H9 (cell line): ENCODE results near the gene RBKS. TPM values are rescaled to one million over a fixed set of nuclear protein-coding genes. Genes with fewer than 3 reads are reported as not detected.

Experiments used
- DNase-seq: peaks from one replicate; pipeline ENCODE4 v3.0.0-alpha.2; 2017
- H2AFZ ChIP-seq: one replicate; pipeline ENCODE4 v1.6.1; 2013; ENCODE audit warnings: mild to moderate bottlenecking, low read length, control low read depth, moderate library complexity
- H2AK5ac ChIP-seq: 2 replicates; pipeline ENCODE4 v1.6.1; 2013; ENCODE audit warnings: low read length, control low read depth, mixed read lengths; ENCODE audit not compliant: insufficient read length
- H2BK120ac ChIP-seq: one replicate; pipeline ENCODE4 v1.6.1; 2013; ENCODE audit warnings: low read depth, mild to moderate bottlenecking, low read length, control low read depth, inconsistent platforms; ENCODE audit not compliant: poor library complexity, severe bottlenecking
- H2BK12ac ChIP-seq: 2 replicates; pipeline ENCODE4 v1.6.1; 2013; ENCODE audit warnings: low read length, control low read depth, mixed read lengths, low read depth; ENCODE audit not compliant: insufficient read length
- H2BK15ac ChIP-seq: 2 replicates; pipeline ENCODE4 v1.6.1; 2013; ENCODE audit warnings: low read depth, low read length, control low read depth
- H2BK20ac ChIP-seq: one replicate; pipeline ENCODE4 v1.6.1; 2013; ENCODE audit warnings: low read depth, mild to moderate bottlenecking, low read length, control low read depth, inconsistent platforms; ENCODE audit not compliant: poor library complexity, severe bottlenecking
- H2BK5ac ChIP-seq: 2 replicates; pipeline ENCODE4 v1.6.1; 2013; ENCODE audit warnings: low read length, control low read depth, mixed read lengths; ENCODE audit not compliant: insufficient read length
- H3K14ac ChIP-seq: 2 replicates; pipeline ENCODE4 v1.6.1; 2013; ENCODE audit warnings: low read length, control low read depth; ENCODE audit not compliant: insufficient read depth
- H3K18ac ChIP-seq: 2 replicates; pipeline ENCODE4 v1.6.1; 2013; ENCODE audit warnings: low read depth, mild to moderate bottlenecking, mixed read lengths, low read length, control low read depth; ENCODE audit not compliant: insufficient read length
- H3K23ac ChIP-seq: 2 replicates; pipeline ENCODE4 v1.6.1; 2013; ENCODE audit warnings: low read length, control low read depth, mixed read lengths, low read depth; ENCODE audit not compliant: insufficient read length
- H3K23me2 ChIP-seq: 2 replicates; pipeline ENCODE4 v1.6.1; 2013; ENCODE audit warnings: low read depth, mild to moderate bottlenecking, mixed read lengths, low read length, control low read depth; ENCODE audit not compliant: insufficient read length, poor library complexity, severe bottlenecking
- H3K27ac ChIP-seq: 2 replicates; pipeline ENCODE4 v1.5.1; 2013; ENCODE audit warnings: low read length, control low read depth, mixed read lengths, low read depth; ENCODE audit not compliant: insufficient read length
- H3K27me3 ChIP-seq: 2 replicates; pipeline ENCODE4 v1.6.1; 2013; ENCODE audit warnings: low read length, control low read depth, inconsistent platforms; ENCODE audit not compliant: insufficient read depth
- H3K4ac ChIP-seq: 2 replicates; pipeline ENCODE4 v1.6.1; 2013; ENCODE audit warnings: low read depth, mild to moderate bottlenecking, control low read depth, inconsistent platforms, low read length, moderate library complexity
- H3K4me1 ChIP-seq: 2 replicates; pipeline ENCODE4 v1.6.1; 2013; ENCODE audit warnings: low read length, control low read depth, inconsistent platforms; ENCODE audit not compliant: insufficient read depth
- H3K4me2 ChIP-seq: 2 replicates; pipeline ENCODE4 v1.6.1; 2013; ENCODE audit warnings: low read length, control low read depth, mixed read lengths; ENCODE audit not compliant: insufficient read length, insufficient read depth
- H3K56ac ChIP-seq: 2 replicates; pipeline ENCODE4 v1.6.1; 2013; ENCODE audit warnings: low read depth, mild to moderate bottlenecking, mixed read lengths, low read length, control low read depth; ENCODE audit not compliant: insufficient read length
- H3K79me1 ChIP-seq: 2 replicates; pipeline ENCODE4 v1.6.1; 2013; ENCODE audit warnings: low read depth, mild to moderate bottlenecking, moderate library complexity, low read length, control low read depth, inconsistent platforms; ENCODE audit not compliant: insufficient read depth, poor library complexity, severe bottlenecking
- H3K79me2 ChIP-seq: 2 replicates; pipeline ENCODE4 v1.6.1; 2013; ENCODE audit warnings: low read length, control low read depth, inconsistent platforms; ENCODE audit not compliant: insufficient read depth
- H3K9ac ChIP-seq: 2 replicates; pipeline ENCODE4 v1.6.1; 2013; ENCODE audit warnings: low read length, control low read depth, mixed read lengths; ENCODE audit not compliant: insufficient read length; ENCODE audit errors: extremely low read depth
- H3K9me3 ChIP-seq: one replicate; pipeline ENCODE4 v1.6.1; 2013; ENCODE audit warnings: low read depth, low read length, inconsistent platforms; ENCODE audit not compliant: control insufficient read depth
- H3T11ph ChIP-seq: one replicate; pipeline ENCODE4 v1.6.1; 2013; ENCODE audit warnings: mild to moderate bottlenecking, low read length, control low read depth, inconsistent platforms
- H4K20me1 ChIP-seq: one replicate; pipeline ENCODE4 v1.6.1; 2013; ENCODE audit not compliant: control insufficient read depth, insufficient read length, insufficient read depth
- H4K5ac ChIP-seq: 2 replicates; pipeline ENCODE4 v1.6.1; 2013; ENCODE audit warnings: low read depth, mild to moderate bottlenecking, mixed read lengths, low read length, control low read depth; ENCODE audit not compliant: insufficient read length
- H4K8ac ChIP-seq: replicated peaks from 2 replicates; pipeline ENCODE4 v1.6.1; 2013; ENCODE audit warnings: low read length, control low read depth, mixed read lengths, low read depth; ENCODE audit not compliant: insufficient read length
- H4K91ac ChIP-seq: 2 replicates; pipeline ENCODE4 v1.6.1; 2013; ENCODE audit warnings: low read depth, mild to moderate bottlenecking, moderate library complexity, mixed read lengths, low read length, control low read depth; ENCODE audit not compliant: insufficient read length
- H3K27ac Mint-ChIP-seq, 3 experiments: 2 replicates in 2 of 3; 3 replicates in 1 of 3; pipeline ENCODE4 v1.8.0; 2020 to 2021; ENCODE audit warnings: mixed read lengths in 3 of 3, mild to moderate bottlenecking in 1 of 3, moderate library complexity in 1 of 3
- H3K27me3 Mint-ChIP-seq: 2 replicates; pipeline ENCODE4 v1.8.0; 2021; ENCODE audit warnings: low read depth, mild to moderate bottlenecking, moderate library complexity, mixed read lengths
- H3K36me3 Mint-ChIP-seq, 3 experiments: 2 replicates in 2 of 3; 3 replicates in 1 of 3; pipeline ENCODE4 v1.8.0; 2020 to 2021; ENCODE audit warnings: low read depth in 3 of 3, mixed read lengths in 3 of 3; ENCODE audit not compliant: insufficient read depth in 1 of 3
- H3K4me1 Mint-ChIP-seq, 2 experiments: 2 replicates each; pipeline ENCODE4 v1.8.0; 2020; ENCODE audit warnings: mixed read lengths in 2 of 2
- H3K4me3 Mint-ChIP-seq, 2 experiments: 2 replicates in 1 of 2; 3 replicates in 1 of 2; pipeline ENCODE4 v1.8.0; 2020 to 2021; ENCODE audit warnings: mild to moderate bottlenecking in 2 of 2, mixed read lengths in 2 of 2, moderate library complexity in 1 of 2
- H3K9me3 Mint-ChIP-seq, 2 experiments: 2 replicates in 1 of 2; 3 replicates in 1 of 2; pipeline ENCODE4 v1.8.0; 2020; ENCODE audit warnings: mild to moderate bottlenecking in 2 of 2, mixed read lengths in 2 of 2, moderate library complexity in 1 of 2
- CTCF ChIP-seq: fragments of 200-600 bp; sonication (generic); conservative IDR thresholded peaks from 3 replicates; pipeline ENCODE4 v1.8.0; 2021; ENCODE audit warnings: antibody characterized with exemption, mild to moderate bottlenecking
- WGBS: extraction: QIAGEN DNeasy Blood & Tissue Kit; methylation state at CpG from one replicate; pipeline ENCODE4 v1.1.7; 2013; ENCODE audit warnings: missing lambda C conversion rate, low lambda C conversion rate, mixed read lengths; ENCODE audit not compliant: insufficient read length; ENCODE audit errors: extremely low coverage; 5-methylcytosine and 5-hydroxymethylcytosine counted together
- total RNA-seq: library from RNA; stranded (reverse); gene quantifications from 2 replicates; pipeline ENCODE4 v1.2.1, GENCODE V29; 2021

Gene RBKS
- total RNA-seq, 1 experiment from 2014 or later: 2.3 TPM

GRCh38 chr2:27903649-27904404 lies 13.6 kb upstream of the RBKS start:
- Histone ChIP-seq H2BK20ac (no peak overlapping the region), H3T11ph (no peak overlapping the region), H3K79me1 (no peaks in the 10 kb centered on the region), H3K4me1 (no peaks in the 10 kb centered on the region), H3K18ac (no peak overlapping the region), H2BK15ac (no peak overlapping the region), H2AFZ (no peak overlapping the region), H3K79me2 (0 out of 2 replicates have a peak, but pooled peaks cover 2% of the 10 kb centered on the region), H3K23me2 (no peaks in the 10 kb centered on the region), H3K4me2 (no peak overlapping the region), H4K8ac (no peak overlapping the region), H3K14ac (no peak overlapping the region), H2BK5ac (no peak overlapping the region), H4K91ac (no peak overlapping the region), H3K23ac (no peak overlapping the region), H3K27me3 (no peaks in the 10 kb centered on the region), H3K9me3 (no peaks in the 10 kb centered on the region), H3K27ac (no peak overlapping the region), H3K4ac (no peak overlapping the region), H4K5ac (no peak overlapping the region), H2BK120ac (no peak overlapping the region), H2BK12ac (no peak overlapping the region), H4K20me1 (no peaks in the 10 kb centered on the region), H3K9ac (no peak overlapping the region), H2AK5ac (no peak overlapping the region), H3K56ac (no peak overlapping the region)
- no peak overlapping the region for H3K27ac Mint-ChIP-seq
- DNase-seq: no peak
- no CpG with 5 or more reads among the region's 10 CpGs for WGBS
- H3K27me3 Mint-ChIP-seq: no peaks in the 10 kb centered on the region
- no peak for TF ChIP-seq CTCF
- no peaks in the 10 kb centered on the region for H3K9me3 Mint-ChIP-seq
- H3K4me1 Mint-ChIP-seq: peaks cover 8% of the 10 kb centered on the region in 2 experiments
- no peaks in the 10 kb centered on the region; a peak in 1 of 7 replicates for H3K36me3 Mint-ChIP-seq
- no peak overlapping the region for H3K4me3 Mint-ChIP-seq
